Measurements from ENCODE around the gene NUPR2.

GRCh38 chr7:56091591-56091990, 24.6 kb downstream of the NUPR2 start:
- no peak for TF ChIP-seq POLR2AphosphoS5 (IDR thresholded peaks at IDR 0.05; ENCODE audit: borderline replicate concordance, low read depth, low read length)
- TF ChIP-seq EZH2 (IDR thresholded peaks at IDR 0.05) = no peak
- TF ChIP-seq FOXP2 (optimal IDR thresholded peaks at IDR 0.05; ENCODE audit: control extremely low read depth, extremely low read length, insufficient read depth) = no peak

Measured in SK-N-MC (cell line).